HL-60/S4 (cell line): ENCODE measurements around the gene NUP188.
"Not testable (repeated sequence)": the region's sequence is repeated elsewhere in the genome, so short reads cannot be mapped to it uniquely, and the experiment has no call there.

Source experiments
- in situ Hi-C: fragments of 300-500 bp; cut with MboI; formaldehyde crosslinking; loops from 2 replicates; pipeline ENCODE4 v1.14.3; 2022; ENCODE audit warnings: low sequenced_read_pairs

Gene NUP188

GRCh38 chr9:128940271-128940921, 7.1 kb upstream of the NUP188 start:
- in situ Hi-C loops: loop anchor here (25.0 kb wide), 1 partner anchor 203 kb away; no protein-coding TSS in a partner anchor

DNA sequence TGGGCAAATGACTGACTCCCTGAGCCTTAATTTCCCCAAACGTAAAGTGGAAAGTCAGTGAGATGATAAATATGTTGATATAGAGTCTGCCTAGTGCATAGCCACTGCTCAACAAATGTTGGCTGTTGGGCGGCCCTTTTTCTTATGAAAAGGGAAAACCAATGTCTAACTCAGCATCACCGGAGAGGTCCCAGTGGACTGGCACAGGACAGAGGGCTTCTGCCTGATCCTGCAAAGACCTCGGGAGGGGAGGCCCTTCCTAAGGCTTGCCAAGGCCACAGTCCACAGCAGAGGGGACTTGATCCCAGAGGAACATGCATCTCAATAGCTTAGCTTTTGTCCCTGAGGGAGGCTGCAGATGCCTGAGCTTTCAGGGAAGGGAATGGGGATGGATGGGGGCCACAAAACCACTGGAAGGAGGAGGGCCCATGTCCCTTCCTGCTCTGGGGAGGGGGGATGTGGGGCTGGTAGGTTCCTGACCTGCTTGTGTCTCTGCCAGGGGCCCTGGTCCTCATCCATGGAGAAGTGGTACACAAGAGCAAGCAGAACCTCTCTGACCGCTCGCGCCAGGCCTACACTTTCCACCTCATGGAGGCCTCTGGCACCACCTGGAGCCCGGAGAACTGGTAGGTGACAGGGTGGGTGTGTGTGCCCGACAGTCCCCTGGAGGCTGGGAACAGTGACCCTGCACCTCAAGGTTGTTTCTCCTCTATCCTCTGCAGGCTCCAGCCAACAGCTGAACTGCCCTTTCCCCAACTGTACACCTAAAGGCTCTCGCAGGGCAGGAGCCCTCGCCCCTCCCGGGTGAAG, 6.3 kb upstream of the NUP188 start:
- in situ Hi-C loops: loop anchor here (25.0 kb wide), 1 partner anchor 204 kb away; no protein-coding TSS in a partner anchor

DNA sequence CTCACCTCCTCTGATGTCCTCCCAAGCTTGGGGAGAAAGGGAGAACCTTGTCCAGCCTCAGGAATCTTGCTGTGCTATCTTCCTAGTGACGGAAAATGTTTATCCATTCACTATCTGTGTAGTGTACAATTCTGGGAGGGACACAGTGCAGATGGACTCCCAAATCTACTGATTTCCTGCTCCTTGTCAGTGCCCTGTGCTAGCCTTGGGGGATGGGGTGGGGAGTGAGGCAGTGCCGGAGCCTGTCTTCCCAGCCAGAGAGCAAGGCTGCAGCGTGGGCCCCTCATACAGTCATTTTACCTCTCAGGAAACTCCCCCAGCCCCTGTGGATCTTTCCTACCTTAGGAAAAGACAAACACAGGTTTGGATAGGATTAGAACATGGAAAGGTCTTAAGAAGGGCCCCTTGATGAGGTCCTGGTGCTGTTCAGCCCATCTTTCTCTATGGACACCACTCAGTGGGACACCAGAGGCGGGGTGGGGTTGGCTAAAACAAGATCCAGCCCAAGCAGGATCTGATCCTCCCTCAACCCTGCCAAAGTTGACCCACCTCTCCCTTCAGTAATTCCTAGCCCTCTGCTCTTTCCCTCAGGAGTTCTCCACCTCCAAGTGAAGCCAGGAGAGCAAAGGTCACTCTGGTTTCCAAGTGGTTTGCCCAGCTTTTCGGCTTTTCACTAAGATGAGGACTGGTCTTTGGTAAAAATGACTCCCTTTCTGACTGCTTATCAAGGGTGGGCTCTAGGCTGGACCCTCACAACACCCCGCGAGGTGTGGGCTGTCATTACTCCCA, 3.5 kb upstream of the NUP188 start:
- in situ Hi-C loops: loop anchor here (25.0 kb wide), 1 partner anchor 207 kb away; no protein-coding TSS in a partner anchor

GRCh38 chr9:128944966-128945365, 2.5 kb upstream of the NUP188 start:
- in situ Hi-C loops: loop anchor here (25.0 kb wide), 1 partner anchor 208 kb away; no protein-coding TSS in a partner anchor

DNA sequence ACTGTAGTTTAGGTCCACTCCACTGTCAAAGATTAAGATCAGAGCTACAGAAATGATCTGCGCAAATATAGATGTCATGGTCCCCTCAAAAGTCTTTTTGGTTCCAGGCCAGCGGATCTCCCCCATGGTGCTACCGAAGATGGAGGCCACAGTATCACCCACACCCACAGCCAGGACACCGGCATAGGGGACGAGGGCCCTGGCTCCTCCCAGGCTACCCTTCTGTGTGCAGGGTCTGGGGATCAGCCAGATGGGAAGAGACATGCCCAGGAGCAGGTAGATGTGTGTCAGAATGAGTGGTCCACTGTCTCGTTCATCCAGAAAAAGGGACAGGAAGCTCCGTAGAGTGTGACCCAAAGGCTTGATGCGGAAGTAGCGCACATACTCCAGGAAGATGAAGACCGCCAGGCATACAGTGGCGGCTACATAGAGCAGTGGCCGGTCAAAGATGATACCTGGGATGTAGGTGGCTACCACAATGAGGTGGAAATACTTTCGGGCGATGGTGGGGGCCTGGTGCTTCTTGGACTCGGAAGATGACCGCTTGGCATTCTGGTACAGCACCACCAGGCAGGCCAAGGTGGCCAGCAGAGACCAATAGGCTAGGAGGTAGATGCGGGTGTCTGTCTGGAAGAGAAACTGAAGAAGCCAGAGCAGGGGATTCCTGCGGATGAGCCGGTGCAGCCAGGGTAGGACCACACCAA, 1.5 kb upstream of the NUP188 start:
- in situ Hi-C loops: loop anchor here (25.0 kb wide), 1 partner anchor 209 kb away; no protein-coding TSS in a partner anchor

- in situ Hi-C loops: loop anchor here (25.0 kb wide), 1 partner anchor 209 kb away; no protein-coding TSS in a partner anchor
These were observed 775 bp upstream of the NUP188 start for GRCh38 chr9:128946571-128947276.

- in situ Hi-C loops: loop anchor here (25.0 kb wide), 1 partner anchor 210 kb away; no protein-coding TSS in a partner anchor
These were observed 297 bp upstream of the NUP188 start for GRCh38 chr9:128947277-128947526.

GRCh38 chr9:128961403-128961802, 13.9 kb downstream of the NUP188 start:
- in situ Hi-C loops: not testable (repeated sequence)

DNA sequence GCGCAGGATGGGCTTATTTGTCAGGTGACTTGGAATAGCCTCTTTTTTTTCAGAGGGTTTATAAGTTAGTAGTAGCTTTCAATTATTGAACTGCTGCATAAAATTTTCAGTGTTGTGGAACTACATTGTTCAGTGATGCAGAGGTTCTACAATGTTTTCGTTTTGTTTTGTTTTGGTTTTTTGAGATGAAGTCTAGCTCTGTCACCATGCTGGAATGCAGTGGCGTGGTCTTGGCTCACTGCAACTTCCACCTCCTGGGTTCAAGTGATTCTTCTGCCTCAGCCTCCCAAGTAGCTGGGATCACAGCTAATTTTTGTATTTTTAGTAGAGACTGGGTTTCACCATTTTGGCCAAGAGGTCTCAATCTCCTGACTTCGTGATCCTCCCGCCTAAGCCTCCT, 22.0 kb downstream of the NUP188 start:
- in situ Hi-C loops: no loop called here

DNA sequence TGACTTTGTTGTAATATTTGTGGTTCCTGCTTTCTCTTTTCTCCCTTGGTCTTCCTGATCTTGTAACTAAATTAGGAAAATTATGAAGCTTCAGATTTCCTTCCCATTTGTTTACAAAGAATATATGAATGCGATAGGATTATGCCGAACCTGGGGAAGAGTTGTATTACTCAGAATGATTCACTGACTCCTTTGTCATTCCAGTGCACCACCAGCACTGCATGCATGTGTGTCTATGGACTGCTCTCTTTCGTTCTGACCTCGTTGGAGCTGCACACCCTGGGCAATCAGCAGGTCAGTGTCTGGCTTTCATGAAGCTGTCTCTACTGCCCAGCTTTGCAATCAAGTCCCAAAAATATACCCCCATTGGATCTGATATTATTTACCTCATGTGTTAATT, 25.5 kb downstream of the NUP188 start:
- in situ Hi-C loops: no loop called here

GRCh38 chr9:128979111-128979510, 31.6 kb downstream of the NUP188 start:
- in situ Hi-C loops: no loop called here

DNA sequence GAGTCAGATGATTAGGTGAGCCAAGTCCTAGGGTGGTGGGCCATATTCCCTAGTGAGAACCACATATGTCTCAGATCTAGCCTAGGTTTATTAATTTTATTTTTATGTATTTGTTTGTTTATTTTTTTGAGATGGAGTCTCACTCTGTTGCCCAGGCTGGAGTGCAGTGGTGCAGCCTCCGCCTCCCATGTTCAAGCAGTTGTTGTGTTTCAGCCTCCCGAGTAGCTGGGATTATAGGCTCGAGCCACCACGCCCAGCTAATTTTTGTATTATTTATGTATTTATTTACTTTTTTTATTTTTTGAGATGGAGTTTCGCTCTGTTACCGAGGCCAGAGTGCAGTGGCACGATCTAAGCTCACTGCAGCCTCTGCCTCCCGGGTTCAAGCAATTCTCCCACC, 36.0 kb downstream of the NUP188 start:
- in situ Hi-C loops: no loop called here

GRCh38 chr9:128986671-128987070, 39.2 kb downstream of the NUP188 start:
- in situ Hi-C loops: no loop called here

GRCh38 chr9:128987805-128988204, 40.3 kb downstream of the NUP188 start:
- in situ Hi-C loops: no loop called here

DNA sequence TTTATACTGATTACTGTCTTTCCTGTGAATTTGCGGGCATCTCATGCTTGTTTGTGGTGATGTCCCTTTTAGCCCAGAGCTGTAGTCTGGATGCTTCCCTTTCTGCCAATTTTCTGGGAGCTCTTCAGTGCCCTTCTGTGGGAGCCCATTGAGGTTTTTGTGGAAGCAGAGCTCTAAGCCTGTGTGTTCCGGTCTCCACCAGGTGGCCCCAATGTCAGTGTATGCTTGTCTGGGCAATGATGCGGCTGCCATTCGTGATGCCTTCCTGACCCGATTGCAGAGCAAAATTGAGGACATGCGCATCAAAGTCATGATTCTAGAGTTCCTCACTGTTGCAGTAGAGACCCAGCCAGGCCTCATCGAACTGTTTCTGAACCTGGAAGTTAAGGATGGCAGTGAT, 45.5 kb downstream of the NUP188 start:
- in situ Hi-C loops: no loop called here

DNA sequence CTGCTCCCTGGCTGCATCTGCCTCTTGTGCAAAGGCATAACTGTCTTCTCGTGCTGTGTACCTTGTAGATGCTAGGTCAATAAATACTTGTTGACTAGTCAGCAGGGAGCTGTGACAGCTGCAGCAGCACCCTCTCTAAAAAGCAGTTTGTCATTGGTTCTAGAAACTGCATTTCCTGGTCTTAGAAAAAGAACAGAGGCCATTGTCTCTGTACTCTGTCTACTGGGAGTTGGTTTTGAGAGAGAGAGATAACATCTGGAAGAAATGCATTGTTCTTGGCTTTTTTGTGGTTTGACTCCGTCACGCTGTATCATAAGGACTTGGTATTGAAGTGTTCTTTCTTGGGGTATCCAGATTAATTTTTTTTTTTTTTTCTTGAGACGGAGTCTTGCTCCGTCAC, 48.3 kb downstream of the NUP188 start:
- in situ Hi-C loops: no loop called here

- in situ Hi-C loops: no loop called here
These were observed 51.0 kb downstream of the NUP188 start for GRCh38 chr9:128998462-128998861.

- in situ Hi-C loops: no loop called here
These were observed 52.2 kb downstream of the NUP188 start for GRCh38 chr9:128999581-129000206.

DNA sequence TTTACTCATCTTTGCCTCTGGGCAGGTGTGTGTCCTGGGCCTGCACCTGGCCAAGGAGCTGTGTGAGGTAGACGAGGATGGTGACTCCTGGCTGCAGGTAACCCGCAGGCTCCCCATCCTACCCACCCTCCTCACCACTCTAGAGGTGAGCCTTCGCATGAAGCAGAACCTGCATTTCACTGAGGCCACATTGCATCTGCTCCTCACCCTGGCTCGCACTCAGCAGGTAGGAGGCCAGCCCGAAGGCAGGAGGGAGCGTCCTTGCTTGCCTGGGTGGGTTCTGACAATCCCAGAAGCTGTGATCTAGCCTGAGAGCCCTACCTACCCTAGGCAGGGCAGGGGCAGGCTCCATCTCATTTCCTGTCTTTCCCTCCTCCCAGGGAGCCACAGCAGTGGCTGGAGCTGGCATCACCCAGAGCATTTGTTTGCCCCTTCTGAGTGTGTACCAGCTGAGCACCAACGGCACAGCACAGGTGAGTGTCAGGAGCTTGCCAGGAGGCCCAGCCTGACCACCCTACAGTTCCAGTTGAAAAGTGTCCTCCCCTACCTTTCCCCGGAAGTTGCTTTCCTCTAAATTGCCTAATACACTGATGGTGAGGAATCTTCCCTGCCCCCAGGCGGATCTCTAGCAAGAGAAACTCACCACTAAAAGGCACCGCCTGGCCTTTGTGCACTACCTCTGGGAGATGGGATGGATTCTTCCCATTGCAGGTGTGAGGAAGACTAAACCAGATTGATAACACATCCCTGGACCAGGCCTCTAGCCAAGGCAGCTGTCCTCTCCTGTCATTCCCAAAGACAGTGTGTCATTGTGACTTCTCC, 54.2 kb downstream of the NUP188 start:
- in situ Hi-C loops: no loop called here
